CD4-positive, alpha-beta T cell treated with Interleukin-2 at 100 ng/mL for 4 hours (primary cell): ENCODE measurements around the gene ANKS4B.
"Not testable (repeated sequence)": the region's sequence is repeated elsewhere in the genome, so short reads cannot be mapped to it uniquely, and the experiment has no call there.

ENCODE experiments used
- DNase-seq: peaks from one replicate; pipeline ENCODE4 v3.0.0-alpha.2; 2020; ENCODE audit warnings: low spot score

Gene ANKS4B, protein sequence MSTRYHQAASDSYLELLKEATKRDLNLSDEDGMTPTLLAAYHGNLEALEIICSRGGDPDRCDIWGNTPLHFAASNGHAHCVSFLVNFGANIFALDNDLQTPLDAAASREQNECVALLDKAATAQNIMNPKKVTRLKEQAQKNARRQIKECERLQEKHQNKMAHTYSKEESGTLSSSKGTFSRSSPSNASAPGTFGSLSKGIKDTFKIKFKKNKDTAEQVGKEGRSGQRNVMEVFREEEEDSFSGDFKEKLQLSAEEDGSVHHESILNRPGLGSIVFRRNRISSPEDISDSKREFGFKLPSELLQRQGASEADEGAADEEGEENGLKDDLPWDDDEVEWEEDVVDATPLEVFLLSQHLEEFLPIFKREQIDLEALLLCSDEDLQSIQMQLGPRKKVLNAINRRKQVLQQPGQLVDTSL

DNA sequence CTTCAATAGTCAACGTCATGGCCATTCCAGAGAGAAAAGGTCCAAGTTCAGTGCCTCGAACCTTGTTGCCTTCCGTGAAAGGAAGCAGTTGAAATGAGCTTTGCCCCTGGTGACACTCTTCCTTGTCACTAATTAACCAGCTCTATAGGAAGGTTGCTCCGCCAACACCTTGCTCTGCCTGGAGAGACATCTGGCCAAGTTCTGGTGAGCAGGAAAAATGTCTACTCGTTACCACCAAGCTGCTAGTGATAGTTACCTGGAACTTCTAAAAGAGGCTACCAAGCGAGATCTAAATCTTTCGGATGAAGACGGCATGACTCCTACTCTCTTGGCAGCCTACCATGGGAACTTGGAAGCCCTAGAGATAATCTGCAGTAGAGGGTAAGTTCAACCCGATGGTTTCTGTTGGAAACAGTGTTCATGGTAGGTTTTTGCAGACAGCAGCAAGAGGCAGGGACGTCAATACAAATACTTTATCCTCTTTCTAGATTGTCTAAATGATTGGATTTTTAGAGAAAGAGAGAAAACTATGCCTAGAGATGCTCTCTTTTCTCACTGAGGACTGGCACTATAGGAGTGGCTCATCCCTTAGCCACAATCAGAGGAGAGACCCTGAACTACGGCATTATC lies at the start of gene ANKS4B:
Gene ANKS4B, plus strand, starts transcription at position 179 of the 630 bp plus-strand sequence. Its CDS starts 39 bp downstream, at position 218.
- no peak for DNase-seq

DNA sequence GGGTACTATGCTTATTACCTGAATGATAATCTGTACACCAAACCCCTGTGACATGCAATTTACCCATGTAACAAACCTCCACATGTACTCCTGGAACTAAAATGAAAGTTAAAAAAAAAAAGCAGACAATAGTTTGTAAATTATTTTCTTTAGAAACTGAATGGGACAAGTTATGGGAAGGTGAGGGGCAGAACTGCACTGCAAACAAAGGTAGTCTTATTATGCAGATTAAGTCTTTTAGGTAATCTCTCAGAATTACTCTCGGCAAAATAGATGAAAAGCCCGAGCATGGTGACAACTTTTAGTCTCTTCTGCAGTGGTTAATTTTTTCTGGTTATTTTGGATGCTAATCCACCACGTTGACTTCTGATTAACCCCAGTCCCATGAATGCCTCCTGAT lies 49.5 kb upstream of the ANKS4B start:
- no peak for DNase-seq

DNA sequence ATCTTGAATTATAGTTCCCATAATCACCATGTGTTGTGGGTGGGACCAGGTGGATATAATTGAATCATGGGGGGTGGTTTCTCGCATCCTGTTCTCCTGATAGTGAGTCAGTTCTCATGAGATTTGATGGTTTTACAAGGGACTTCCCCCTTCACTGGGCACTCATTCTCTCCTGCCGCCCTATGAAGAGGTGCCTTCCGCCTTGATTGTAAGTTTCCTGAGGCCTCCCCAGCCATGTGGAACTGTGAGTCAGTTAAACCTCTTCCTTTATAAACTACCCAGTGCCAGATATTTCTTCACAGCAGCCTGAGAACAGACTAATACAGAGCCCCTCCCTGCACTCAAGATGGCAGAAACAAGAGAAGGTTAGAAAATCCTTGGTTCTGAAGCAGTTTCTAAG lies 48.7 kb upstream of the ANKS4B start:
- DNase-seq = no peak

DNA sequence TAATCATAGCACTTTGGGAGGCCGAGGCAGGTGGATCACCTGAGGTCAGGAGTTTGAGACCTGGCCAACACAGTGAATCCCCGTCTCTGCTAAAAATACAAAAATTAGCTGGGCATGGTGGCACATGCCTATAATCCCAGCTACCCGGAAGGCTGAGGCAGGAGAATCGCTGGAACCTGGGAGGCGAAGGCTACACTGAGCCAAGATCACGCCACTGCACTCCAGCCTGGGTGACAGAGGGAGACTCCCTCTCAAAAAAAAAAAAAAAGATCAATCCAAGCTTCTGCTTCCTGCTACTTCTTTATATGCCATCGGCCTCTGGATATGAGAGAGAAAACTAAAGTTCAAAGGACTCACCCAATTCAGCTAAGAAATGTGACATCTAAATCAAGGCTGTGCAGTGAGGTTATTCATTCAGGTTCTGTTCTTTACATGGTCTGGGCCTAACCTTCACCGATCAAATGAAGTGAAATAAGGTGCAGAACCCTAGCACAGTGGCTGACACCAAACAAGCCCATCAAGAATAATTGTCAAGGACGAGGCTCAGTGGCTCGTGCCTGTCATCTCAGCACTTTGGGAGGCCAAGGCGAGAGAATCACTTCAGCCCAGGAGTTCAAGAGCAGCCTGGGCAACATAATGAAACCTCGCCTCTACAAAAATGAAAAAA lies 47.7 kb upstream of the ANKS4B start:
- DNase-seq = no peak

DNA sequence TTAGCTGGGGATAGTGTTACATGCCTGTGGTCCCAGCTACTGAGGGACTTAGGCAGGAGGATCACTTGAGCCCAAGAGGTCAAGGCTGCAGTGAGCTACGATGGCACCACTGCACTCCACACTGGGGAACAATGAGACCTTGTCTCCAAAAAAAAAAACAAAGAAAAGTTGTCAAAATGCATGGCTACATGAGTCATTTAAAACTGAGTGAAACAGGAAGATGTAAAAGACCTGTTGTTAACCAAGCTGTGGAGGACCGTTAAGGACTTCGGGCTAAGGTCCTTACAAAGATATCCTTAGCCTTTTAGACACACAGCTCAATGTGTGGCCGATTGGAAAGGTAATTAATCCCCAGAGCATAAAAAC lies 47.2 kb upstream of the ANKS4B start:
- no peak for DNase-seq

DNA sequence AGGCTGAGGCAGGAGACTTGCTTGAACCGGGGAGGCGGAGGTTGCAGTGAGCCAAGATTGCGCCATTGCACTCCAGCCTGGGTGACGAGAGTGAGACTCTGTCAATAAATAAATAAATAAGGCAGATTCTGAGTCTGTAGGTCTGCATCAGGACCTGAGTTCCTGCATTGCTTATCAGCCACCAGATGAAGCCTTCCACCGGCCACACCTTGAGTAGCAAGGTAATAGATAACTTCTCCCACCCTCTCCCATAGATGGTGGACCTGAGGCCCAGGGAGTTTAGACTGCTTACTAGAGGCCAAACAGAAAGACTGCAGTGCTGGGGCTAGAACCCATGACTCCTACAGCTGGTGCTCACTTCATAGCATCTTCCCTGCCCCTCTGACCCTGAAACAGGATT lies 44.2 kb upstream of the ANKS4B start:
- no peak for DNase-seq

DNA sequence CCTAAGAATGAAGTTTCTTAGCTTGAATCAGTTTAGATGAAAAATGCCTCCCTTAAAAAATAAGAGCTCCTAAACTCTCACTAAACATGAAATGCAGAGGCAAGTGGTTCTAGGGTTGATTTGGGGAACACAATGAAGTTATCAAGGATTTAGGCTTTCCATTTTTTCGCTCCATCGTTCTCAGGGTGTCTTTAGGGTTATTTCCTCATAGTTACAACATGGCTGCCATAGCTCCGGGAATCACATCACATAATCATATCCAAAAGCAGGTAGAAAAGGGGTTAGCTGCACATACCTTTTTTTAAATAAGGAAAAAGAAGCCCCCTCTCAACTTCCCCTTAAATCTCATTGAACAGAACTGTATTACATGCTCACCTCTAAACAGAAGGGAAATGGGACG lies 43.5 kb upstream of the ANKS4B start:
- no peak for DNase-seq

DNA sequence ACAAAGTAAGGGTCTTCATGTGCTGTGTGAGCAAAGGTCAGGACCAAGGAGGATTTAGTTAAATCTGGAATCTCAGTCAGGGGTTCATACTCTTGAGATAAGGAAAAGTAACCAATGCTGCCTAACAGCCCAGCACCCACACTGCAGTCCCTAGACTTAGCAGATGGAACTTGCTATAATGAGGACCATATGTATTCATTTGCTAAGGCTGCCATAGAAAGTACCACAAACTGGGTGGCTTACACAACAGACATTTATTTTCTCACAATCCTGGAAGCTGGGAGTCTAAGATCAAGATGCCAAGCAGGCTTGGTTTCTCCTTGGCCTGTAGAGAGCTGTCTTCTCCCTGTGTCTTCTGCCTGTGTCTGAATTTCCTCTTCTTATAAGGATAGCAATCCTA lies 42.9 kb upstream of the ANKS4B start:
- no peak for DNase-seq

DNA sequence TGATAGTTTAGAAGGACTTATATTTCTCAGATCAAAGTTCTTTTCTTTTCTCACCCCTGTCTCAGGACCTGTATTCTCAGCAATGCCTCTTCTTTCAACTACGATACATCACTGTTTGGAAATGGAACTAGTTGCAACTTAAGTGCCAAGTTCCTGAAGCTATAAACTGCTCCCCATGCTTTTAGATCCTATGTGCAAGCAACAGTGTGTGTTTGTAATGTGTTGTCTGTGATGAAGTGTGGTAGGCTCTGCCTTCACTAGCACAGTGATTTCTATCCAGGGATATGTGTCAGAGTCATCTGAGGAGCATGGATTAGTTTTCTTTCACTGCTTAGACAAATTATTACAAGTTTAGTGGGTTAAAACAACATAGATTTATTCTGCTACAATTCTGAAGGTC lies 40.5 kb upstream of the ANKS4B start:
- DNase-seq = no peak

DNA sequence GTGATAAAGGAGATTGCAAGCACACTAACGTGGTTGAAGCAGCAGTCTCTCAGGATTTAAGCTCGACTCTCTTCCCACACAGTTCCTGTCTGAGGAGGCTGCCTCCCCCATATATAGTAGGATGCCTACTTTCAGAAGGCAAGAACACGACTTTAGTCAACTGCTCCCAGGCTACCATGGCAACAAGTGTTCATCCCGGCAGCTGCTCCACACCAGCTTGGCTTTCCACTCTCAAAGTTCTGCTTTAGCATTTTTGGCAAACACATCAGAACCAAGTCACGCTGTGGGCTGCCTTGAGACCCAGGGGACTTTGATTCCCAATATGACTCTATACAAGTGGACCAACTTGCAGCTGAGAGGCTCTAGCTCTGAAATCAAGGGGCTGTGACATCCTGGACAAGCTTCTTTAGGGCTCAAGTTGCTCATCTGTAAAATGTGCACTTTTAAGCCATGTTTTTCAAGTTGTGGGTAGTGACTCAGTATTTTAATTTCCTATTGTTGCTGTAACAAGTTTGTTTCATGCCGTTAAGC lies 38.7 kb upstream of the ANKS4B start:
- DNase-seq = no peak

DNA sequence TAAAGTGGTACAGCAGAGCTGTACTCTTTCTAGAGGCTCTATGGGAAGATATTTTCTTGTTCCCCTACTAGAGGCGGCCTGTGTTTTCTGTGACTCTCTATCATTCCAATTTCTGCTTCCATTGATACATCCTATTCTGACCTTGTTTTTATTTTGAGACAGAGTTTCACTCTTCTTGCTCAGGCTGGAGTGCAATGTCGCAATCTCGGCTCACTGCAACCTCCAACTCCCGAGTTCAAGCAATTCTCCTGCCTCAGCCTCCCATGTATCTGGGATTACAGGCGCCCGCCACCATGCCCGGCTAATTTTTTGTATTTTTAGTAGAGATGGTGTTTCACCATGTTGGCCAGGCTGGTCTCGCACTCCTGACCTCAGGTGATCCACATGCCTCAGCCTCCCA lies 38.2 kb upstream of the ANKS4B start:
- DNase-seq = not testable (repeated sequence)

DNA sequence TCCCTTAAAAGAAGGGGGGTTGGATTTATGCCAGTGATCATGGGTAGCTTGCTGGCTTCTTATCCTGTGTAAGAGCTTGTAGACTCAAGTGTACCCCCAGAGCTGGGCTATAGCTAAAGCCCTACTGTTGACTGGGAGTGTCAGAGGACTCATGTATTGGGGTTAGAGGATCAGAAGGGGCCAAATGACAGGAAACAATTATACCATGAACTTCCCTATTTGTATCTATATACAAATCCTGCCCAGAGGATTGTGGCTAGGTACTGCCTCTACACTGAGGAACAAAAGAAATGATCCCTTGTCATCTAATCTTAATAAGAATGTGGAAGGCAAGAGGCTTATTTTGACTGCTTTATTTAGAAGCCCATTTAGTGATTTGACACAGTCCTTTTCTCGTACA lies 36.4 kb upstream of the ANKS4B start:
- no peak for DNase-seq

DNA sequence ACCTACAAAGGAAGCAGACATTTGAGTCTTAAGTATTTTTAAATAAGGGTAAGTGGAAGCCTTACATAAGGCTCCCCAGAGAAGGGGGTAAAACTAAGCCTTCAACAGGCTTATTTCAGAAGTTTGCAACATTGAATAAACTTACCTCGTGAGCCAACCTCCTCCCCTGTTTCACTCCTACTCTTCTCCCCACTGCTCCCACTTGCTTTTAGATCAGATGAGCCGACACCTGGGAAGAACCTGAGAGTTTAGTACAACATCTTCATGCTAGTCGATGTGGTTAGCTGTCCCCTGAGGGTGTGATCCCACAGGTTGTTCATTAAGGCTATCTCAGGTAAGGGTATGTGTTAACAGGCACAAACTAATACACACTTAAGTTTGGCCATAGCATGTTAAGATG lies 35.9 kb upstream of the ANKS4B start:
- DNase-seq = no peak

DNA sequence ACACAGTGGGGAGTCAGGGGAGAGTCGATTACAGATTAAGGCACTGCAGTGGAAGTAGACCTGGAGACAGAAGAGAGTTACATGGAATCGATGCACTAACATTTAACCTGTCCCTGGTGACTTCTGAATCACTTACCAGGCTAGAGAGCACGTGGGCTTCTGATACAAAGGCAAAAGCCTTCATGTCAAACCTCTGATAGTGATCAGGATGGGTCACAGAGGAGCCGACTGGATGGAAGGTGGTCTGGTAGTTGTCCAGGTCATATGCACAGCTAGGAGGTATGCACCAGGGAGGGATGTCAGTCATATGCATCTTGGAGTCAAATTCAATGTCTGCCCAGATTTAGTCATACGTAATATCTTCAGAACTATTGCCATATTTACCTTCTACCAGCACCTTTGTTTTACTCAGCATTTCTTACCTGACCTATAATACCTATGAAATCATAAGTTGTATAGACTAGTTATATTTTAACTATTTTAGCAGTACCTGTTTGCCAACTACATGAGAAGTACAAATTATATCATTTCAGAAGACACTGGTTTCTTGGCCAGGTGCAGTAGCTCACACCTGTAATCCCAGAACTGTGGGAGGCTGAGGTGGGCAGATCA lies 33.8 kb upstream of the ANKS4B start:
- DNase-seq = no peak

DNA sequence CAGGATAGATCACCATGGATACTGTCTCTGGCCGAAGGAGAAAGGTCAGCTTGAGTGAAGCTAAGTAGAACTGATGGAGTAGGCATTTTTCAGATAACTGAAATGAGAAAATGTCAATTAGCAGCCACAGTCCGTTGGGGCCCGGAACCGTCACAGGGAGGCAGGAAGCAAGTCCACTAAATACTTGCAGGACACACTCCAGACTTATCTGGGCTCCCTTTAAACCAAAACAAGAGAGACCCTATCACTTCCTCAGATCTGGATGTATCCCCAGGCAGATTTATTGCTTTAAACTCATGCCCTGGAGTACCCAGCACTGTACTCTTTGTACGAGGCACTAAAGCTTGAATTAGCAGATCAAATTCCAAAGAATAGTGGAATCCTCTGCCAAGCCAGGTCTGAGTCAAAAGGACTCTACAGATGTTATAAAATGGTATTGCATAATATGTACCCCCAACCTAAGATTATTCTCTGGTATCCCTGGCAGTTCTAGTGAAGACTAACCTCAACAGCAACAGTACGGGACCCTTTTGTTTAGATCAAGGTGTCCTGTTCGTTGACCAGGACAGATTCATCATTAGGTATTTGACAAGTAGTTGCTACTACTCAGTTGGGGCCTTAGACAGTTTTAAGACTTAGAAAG lies 30.2 kb upstream of the ANKS4B start:
- DNase-seq = no peak

DNA sequence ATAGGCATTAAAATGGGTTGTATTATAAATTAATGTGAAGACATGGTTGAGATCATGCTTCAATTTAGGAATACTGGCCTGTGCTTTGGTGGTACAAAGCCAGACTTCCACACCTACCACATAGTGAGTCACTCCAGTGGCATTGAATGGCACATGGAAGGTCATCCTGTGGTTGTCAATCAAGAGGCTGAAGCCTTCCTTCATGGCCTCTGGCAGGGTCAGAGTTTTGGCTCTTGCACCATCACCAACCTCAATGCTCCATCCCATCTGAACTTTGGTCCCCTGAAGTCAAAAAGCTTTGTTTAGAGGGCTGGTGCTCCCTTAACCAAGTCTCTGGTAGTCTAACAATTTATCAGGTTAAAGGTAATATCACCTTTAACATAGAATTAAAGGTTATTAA lies 28.2 kb upstream of the ANKS4B start:
- DNase-seq = no peak

DNA sequence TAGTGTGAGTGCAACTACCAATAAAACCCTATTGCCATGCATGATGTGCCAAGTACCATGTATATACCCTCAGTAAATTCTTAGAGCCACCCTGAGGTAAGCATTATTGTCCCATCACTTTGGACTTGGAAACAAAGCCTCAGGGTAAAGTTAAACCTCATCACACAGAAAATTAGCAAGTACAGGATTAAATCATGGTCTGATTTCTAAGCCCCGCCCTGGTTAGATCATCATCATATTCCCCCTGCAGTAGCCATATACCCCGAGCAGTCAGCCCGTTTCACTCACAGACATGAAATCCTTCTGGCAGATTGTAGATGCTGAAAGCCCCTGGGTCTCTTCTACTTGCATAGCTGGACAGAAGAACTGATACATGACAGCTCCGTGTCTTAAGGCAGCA lies 26.9 kb upstream of the ANKS4B start:
- DNase-seq = no peak

DNA sequence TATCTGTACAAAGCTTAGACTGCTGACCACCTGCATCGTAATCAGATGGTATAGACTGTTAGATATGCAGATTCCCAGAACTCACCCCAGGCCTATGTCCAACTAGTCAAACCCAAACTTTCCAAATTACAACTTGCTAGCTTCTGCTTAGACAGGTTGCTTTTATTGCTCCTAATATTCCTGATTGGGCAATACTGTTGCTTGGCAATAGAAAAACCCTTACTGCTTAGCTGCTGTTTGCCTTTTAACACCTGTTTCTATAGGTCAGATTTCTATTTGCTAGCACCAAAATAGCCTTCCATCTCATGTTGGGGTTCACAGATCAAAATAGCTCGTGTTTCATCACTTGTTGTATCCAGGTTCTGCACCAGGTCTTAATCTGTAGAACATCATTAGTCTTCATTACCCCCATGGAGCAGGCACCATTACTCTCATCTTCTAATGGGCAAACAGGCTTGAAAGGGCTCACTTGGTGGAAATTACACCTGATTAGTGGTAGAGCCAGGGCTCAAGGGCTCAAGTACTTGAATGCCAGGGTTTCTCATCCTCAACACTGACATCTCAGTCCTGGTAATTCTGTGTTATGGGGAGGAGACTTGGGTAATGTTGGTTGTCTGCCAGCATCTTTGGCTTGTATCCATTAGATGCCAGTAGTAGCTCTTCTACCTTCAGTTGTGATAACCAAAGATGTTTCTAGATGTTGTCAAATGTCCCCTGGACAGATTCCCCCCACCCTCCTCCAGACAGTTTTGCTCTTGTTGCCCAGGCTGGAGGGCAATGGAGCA lies 24.9 kb upstream of the ANKS4B start:
- DNase-seq = no peak

DNA sequence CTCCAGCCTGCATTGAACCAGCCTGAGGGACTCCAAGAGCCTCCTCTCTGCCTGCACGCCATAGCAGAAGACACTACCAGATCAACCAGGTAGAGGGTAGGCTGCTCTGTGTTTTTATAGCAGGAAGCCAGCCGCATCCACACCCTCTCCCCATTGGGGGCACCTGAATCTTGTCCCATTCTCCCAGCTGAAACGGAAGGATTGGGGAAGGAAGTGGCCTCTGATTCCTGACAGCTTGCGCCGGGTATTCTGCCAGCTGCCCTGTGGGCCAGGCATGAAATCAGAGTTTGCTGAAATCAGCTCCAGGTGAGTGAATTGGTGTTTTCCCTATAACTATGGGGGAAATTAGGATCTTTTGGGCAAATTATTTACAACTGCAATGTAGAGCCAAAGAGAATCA lies 22.0 kb upstream of the ANKS4B start, which contains the start of gene ZP2:
Gene ZP2, minus strand, starts transcription at position 89 of the 400 bp plus-strand sequence. Its CDS starts 27 bp downstream, at position 62.
- no peak for DNase-seq

DNA sequence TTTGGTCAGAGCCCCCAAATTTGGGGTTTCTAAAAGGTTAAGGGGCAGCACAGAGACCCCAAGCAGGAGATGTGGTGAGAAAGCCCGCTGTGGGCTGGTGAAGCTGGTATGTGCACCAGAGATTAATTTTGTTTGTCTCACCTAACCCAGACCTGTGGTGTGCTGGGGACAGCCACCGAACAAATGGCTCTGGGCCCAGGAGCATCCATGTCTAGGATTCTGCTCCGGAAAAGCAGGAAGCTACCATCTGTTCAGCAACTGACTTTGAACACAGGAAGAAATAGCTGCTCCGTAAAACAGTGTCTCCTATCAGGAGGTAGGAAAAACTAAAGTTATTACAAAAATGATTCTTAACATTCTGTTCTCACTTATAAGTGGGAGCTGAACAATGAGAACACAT lies 19.4 kb upstream of the ANKS4B start:
- no peak for DNase-seq

DNA sequence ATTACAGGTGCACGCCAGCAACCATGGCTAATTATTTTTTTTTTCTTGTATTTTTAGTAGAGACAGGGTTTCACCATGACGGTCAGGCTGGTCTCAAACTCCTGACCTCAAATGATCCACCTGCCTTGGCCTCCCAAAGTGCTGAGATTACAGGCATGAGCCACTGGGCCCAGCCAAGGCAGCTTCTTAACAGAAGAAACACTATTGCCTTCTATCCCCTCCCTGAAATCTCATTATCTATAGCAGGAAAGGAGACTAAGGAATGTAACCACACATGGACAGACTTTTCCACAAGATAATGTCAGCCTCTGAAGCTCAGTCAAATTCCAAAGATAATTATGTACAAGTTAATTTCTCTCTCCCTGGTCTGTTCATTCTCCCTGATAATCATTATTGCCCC lies 16.4 kb upstream of the ANKS4B start:
- no peak for DNase-seq
